HG03575 (cell line): ENCODE results near the gene IP6K2.
"Not testable (repeated sequence)": the region's sequence is repeated elsewhere in the genome, so short reads cannot be mapped to it uniquely, and the experiment has no call there.

ENCODE experiments used
- ATAC-seq: cut with Tn5 transposase; IDR thresholded peaks from one replicate; pipeline ENCODE4 v1.9.1; 2021; ENCODE audit not compliant: unreplicated experiment, insufficient number of reproducible peaks, low FRiP score; ENCODE audit errors: extremely low read depth

The IP6K2 gene

GRCh38 chr3:48734541-48734940 is 17.5 kb upstream of the IP6K2 start:
- not testable (repeated sequence) for ATAC-seq

DNA sequence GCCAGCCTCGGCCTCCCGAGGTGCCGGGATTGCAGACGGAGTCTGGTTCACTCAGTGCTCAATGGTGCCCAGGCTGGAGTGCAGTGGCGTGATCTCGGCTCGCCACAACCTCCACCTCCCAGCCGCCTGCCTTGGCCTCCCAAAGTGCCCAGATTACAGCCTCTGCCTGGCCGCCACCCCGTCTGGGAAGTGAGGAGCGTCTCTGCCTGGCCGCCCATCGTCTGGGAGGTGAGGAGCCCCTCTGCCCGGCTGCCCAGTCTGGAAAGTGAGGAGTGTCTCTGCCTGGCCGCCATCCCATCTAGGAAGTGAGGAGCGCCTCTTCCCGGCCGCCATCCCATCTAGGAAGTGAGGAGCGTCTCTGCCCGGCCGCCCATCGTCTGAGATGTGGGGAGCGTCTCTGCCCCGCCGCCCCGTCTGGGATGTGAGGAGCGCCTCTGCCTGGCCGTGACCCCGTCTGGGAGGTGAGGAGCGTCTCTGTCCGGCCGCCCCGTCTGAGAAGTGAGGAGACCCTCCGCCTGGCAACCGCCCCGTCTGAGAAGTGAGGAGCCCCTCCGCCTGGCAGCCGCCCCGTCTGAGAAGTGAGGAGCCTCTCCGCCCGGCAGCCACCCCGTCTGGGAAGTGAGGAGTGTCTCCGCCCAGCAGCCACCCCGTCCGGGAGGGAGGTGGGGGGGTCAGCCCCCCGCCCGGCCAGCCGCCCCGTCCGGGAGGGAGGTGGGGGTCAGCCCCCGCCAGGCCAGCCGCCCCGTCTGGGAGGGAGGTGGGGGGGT is 16.9 kb upstream of the IP6K2 start:
- ATAC-seq: not testable (repeated sequence)

- ATAC-seq: no peak
These were observed 10.5 kb upstream of the IP6K2 start for GRCh38 chr3:48727511-48727910.

GRCh38 chr3:48725185-48725855 is 8.3 kb upstream of the IP6K2 start:
- not testable (repeated sequence) for ATAC-seq

DNA sequence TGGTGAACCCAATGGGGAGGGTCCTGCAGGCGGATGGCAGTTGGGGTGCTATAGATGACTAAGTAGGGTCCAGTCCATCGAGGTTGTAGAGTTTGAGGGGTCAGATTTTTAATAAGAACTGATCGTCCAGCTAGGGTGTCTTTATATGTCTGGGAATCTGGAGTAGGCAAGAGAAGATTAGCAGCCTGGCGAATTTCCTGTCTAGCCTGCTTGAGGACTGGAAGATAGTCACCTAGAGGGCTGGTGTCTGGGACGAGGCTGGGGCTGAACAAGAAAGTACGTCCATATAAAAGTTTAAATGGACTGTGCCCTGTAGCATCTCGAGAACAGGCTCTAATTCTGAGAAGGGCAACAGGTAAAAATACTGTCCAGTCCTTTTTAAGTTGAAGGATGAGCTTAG is 6.7 kb upstream of the IP6K2 start:
- ATAC-seq: no peak

DNA sequence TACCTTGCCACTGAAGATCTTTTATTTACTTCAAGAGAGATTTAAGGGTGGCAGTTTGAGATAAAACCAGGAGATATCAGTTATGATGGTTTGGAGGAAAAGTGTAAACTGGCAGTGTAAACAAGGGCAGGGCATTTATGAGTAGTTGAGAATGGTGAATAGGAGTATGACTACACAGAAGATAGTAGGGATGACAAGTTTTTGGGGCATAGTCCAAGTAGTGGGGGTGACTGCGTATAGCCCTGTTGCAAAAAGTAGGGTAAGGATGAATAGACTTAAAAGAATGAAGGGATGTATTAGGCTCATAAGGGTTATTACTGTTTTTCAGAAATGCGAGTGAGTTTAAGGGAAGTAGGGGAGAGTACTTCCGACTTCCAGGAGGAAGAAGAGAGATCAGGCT is 6.3 kb upstream of the IP6K2 start:
- ATAC-seq: not testable (repeated sequence)

DNA sequence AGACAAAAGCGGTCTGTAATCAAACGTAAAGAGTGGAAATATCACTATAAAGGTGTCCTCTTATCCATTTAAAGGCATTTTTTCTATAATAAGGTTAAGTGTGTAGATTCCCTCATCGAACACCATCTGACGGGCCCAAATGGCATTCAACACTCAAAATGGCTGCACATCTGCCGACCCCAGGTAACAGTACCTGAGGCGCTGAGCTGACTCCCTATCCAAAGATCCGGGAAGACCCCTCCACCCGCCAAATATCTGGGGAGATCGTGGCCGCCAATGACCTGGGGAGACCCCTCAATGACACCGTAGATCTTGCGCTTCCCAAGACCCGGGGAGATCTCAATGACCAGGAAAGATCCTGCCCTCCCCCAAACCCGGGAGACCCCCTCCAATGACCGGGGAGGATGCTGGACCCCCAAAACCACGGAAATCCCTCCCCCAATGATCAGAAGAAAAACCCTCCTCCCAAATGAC is 476 bp downstream of the IP6K2 start:
- no peak for ATAC-seq

DNA sequence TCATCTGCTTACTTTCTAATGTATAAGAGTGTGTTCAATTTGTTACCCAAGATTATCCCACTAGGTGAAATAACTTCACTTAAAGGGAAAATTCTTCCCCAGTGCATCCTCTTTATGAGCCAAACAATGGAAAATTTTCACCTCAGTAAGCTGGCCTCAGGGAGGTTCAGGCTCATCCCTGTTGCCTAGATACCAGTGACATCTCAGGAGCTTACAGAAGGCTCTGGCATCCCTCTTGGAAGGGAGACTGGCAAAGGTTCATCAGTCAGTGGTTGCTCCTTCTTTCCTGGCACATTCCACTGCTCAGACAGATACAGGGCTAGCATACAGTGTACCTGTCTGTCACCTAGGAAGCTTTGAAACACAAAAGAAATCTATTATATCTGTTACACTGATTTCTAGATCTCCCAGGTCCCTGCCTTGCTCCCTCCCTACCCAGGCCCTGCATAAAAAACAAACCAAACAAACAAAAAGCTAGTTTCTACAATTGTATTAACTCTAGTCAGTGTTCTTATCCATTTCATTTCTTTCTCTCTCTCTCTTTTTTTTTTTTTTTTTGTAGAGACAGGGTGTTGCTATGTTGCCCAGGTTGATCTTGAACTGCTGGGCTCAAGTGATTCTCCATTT is 1.7 kb downstream of the IP6K2 start:
- ATAC-seq: no peak

DNA sequence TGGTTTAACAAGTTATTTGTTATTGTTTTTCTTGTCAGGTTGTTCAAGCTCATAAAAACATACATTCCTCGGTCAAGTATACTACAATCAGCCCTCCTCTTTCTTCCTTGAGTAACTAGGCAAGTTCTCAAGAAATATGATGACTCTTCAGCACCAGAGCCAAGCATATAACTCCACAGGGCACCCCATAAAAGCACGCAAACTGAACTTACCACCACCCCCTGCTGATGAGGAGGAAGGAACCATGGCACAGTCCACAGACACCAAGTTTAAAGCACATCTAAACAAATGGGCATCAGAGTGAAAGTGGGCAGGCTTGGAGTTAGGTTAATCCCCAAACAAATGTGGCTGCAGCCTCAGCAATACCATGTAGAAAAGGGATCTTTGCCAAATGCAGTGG is 5.3 kb downstream of the IP6K2 start:
- no peak for ATAC-seq

- no peak for ATAC-seq
These were observed 8.0 kb downstream of the IP6K2 start for GRCh38 chr3:48709051-48709461.

DNA sequence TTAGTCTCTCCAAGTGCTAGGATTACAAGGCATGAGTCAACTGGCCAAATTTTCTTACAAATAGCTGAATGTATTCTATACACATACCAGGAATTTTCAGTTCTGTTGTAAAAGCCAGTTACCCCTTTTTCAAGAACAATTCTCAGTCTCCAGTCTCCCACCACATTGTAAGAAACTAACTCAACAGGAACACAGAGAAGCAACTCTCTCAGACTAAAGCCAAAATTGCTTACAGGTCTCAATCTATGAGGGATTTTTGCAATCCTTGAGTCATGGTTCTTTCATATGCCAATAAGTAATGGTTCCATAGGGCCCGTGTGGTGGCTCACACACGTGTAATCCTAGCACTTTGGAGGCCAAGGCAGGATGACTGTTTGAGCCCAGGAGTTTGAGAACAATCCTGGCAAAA is 8.5 kb downstream of the IP6K2 start:
- no peak for ATAC-seq

GRCh38 chr3:48707157-48707556 is 9.9 kb downstream of the IP6K2 start:
- no peak for ATAC-seq

DNA sequence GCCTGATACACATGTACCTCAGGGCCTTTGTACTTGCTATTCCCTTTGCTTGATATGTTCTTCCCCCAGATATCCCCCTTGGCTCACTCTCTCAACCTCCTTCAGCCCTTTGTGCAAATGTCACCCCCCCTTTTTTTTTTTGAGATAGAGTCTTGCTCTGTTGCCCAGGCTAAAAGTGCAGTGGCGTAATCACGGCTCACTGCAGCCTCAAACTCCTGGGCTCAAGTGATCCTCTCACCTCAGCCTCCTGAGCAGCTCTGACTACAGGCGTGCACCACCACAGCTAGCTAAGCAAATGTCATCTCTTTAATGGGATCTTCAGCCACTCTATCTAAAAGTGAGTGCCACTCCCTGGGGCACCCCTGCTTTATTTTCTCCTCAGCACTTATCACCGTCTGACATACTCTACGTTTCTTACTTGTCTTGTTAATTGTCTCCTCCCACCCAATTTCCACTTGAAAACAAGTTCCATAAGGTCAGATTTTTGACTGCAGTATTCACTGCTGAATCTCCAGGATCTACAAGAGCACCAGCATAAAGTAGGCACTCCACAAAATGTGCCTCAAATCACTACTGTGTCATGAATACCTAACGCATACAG is 14.6 kb downstream of the IP6K2 start:
- no peak for ATAC-seq

- no peak for ATAC-seq
These were observed 16.2 kb downstream of the IP6K2 start for GRCh38 chr3:48700731-48701405.

- ATAC-seq: no peak
These were observed 18.1 kb downstream of the IP6K2 start for GRCh38 chr3:48698891-48699290.

- no peak for ATAC-seq
These were observed 19.1 kb downstream of the IP6K2 start for GRCh38 chr3:48697952-48698351.

GRCh38 chr3:48696601-48697000 is 20.4 kb downstream of the IP6K2 start:
- no peak for ATAC-seq

GRCh38 chr3:48696156-48696555 is 20.9 kb downstream of the IP6K2 start:
- ATAC-seq: no peak

DNA sequence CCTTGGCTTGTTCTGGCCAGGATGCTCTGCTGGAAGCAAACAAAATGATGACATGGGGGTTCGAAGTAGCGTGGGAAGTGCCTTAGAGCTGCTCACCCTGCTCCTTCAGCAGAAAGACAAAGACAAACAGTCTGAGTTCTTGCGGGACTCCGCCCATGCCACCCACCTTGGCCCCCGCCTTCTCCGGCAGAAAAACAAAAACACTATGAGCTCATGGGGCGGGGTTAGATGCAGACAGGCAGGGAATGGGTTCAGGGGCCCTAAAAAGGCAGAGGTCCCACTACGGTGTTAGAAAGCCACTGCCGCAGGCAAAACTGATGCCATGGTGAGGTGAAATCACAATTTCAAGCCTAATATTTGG is 21.6 kb downstream of the IP6K2 start:
- ATAC-seq: no peak
